Activated T-helper 2 cell treated with anti-CD3 and anti-CD28 coated beads, Interferon-gamma antibody, Interleukin-2, Interleukin-4, amounts not matched to agents 10 μg/mL and 5 μg/mL and 100 μg/mL, durations not matched to agents 14 hours and 24 hours and 36 hours (primary cell): ENCODE results near the gene MCF2L2. TPM values are rescaled to one million over a fixed set of nuclear protein-coding genes. Genes with fewer than 3 reads are reported as not detected.

ENCODE experiments used
- DNase-seq: peaks from one replicate; pipeline ENCODE4 v3.0.0; 2021; ENCODE audit warnings: low spot score
- H3K27ac Mint-ChIP-seq: one replicate; pipeline ENCODE4 v1.8.0; 2021; ENCODE audit warnings: mixed read lengths
- H3K27me3 Mint-ChIP-seq: one replicate; pipeline ENCODE4 v1.8.0; 2021; ENCODE audit warnings: low read depth, mixed read lengths
- H3K36me3 Mint-ChIP-seq: one replicate; pipeline ENCODE4 v1.8.0; 2021; ENCODE audit warnings: low read depth, mixed read lengths
- H3K4me1 Mint-ChIP-seq: one replicate; pipeline ENCODE4 v1.8.0; 2021; ENCODE audit warnings: low read depth, mixed read lengths
- H3K4me3 Mint-ChIP-seq: one replicate; pipeline ENCODE4 v1.8.0; 2021; ENCODE audit warnings: low read depth, mild to moderate bottlenecking, moderate library complexity, mixed read lengths
- H3K9me3 Mint-ChIP-seq: one replicate; pipeline ENCODE4 v1.8.0; 2021; ENCODE audit warnings: mixed read lengths
- intact Hi-C: fragments of 100-400 bp; cut with micrococcal nuclease; formaldehyde crosslinking; loops from one replicate; pipeline ENCODE4 v1.15.1; 2023
- total RNA-seq: library from RNA; stranded (reverse); gene quantifications from 2 replicates; pipeline ENCODE4 v1.2.3, GENCODE V29; 2022

Gene MCF2L2
- total RNA-seq, 1 donor from 2014 or later = 7.5 TPM

DNA sequence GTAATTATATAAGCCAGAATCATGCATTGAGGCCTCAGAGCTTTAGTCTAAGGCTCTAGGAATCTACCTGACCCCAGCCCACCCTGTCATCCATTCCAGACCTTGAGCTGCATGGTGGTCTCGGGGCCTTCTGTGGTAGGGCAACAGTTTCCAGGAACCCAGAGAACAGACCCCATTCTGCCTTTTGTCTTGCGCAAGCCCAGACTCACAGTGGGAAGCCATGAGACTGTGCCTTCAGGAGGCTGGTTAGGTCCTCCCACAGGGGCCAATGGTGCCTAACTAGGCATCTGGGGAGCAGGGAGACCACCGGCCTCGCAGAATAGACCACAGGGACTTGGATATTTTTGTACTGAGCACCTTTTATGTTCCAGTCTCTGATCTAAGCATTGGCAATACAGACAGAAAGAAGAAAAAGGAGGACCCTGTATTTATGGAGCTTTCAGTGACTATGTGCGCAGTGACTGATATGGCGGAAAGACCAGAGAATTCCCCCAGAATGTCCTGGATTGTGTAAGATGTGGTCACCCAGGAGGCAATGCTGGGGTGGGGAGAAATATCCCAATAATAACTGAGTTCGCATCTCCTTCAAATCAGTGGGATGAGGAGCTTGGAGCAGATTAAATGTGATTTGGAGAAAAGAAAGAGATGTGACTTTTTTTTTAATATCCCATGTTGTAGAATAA is 40.1 kb downstream of the MCF2L2 start:
- no peak overlapping the region for H3K27ac Mint-ChIP-seq
- intact Hi-C loops = loop anchor here (5.0 kb wide), 1 partner anchor 379 kb away; no protein-coding TSS in a partner anchor
- no peaks in the 10 kb centered on the region for H3K9me3 Mint-ChIP-seq
- H3K36me3 Mint-ChIP-seq = no peaks in the 10 kb centered on the region
- no peak overlapping the region for H3K4me3 Mint-ChIP-seq
- H3K4me1 Mint-ChIP-seq = peaks cover 12% of the 10 kb centered on the region
- H3K27me3 Mint-ChIP-seq = peaks cover 2% of the 10 kb centered on the region
- no peak for DNase-seq

- Mint-ChIP-seq H3K9me3 (no peaks in the 10 kb centered on the region), H3K4me3 (no peak overlapping the region), H3K36me3 (no peaks in the 10 kb centered on the region), H3K27me3 (peaks cover 2% of the 10 kb centered on the region), H3K4me1 (peaks cover 12% of the 10 kb centered on the region), H3K27ac (no peak overlapping the region)
- intact Hi-C loops = loop anchor here (5.0 kb wide), 1 partner anchor 380 kb away; no protein-coding TSS in a partner anchor
- DNase-seq = no peak
Observed at GRCh38 chr3:183387797-183388196, 40.6 kb downstream of the MCF2L2 start.

DNA sequence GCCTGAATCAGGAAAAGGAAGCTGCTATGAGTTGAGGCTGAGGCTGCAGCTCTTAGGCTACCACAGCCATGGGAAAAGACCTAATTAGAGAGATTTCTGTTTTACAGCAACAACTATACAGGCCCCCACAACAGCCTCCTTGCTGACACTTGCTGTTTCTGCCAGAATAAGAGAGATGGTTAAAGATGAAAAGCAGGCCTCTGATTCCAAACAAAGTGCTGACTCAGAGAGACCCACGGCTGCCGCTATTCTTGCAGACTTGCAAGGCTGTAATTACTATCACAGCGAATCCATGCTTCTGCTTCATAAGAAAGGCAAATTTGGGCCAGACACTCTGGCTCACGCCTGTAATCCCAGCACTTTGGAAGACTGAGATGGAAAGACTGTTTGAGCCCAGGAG is 41.8 kb downstream of the MCF2L2 start:
- H3K27ac Mint-ChIP-seq = no peak overlapping the region

GRCh38 chr3:183385698-183386613 is 42.5 kb downstream of the MCF2L2 start:
- DNase-seq = peak; percentile 33
- Mint-ChIP-seq H3K36me3 (no peaks in the 10 kb centered on the region), H3K27me3 (no peaks in the 10 kb centered on the region), H3K4me3 (no peak overlapping the region), H3K9me3 (no peaks in the 10 kb centered on the region), H3K27ac (no peak overlapping the region), H3K4me1 (peaks cover 21% of the 10 kb centered on the region)
- intact Hi-C loops = loop anchor here (1.0 to 5.0 kb wide), 3 partner anchors 202 to 381 kb away; no protein-coding TSS in a partner anchor

More for the DNA sequence above, 41.8 kb downstream of the MCF2L2 start:
- no peak overlapping the region for H3K4me3 Mint-ChIP-seq
- no peak for DNase-seq
- H3K4me1 Mint-ChIP-seq = peaks cover 15% of the 10 kb centered on the region
- no peaks in the 10 kb centered on the region for H3K9me3 Mint-ChIP-seq
- intact Hi-C loops = loop anchor here (1.0 to 5.0 kb wide), 3 partner anchors 202 to 381 kb away; no protein-coding TSS in a partner anchor
- no peaks in the 10 kb centered on the region for H3K27me3 Mint-ChIP-seq
- H3K36me3 Mint-ChIP-seq = no peaks in the 10 kb centered on the region

DNA sequence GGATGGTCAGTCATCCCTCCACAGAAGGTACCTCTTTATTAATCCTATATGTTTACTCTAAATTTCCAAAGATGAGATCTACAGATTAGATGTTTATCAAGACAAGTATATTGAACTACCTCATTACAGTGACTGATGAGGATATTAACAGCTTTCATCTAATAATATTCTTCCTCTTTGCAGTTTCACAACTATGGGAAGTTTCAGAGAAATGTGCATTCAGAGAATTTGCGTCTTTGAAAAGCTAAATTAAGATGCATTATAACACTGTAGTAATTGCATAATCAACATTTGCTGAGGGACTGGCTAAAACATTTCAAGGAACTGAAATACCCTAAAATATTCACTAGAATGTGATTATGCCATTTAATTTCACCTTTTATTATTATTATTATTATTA is 46.7 kb downstream of the MCF2L2 start:
- Mint-ChIP-seq H3K9me3 (no peaks in the 10 kb centered on the region), H3K4me1 (peaks cover 25% of the 10 kb centered on the region), H3K27me3 (no peaks in the 10 kb centered on the region), H3K36me3 (peaks cover 8% of the 10 kb centered on the region), H3K27ac (no peak overlapping the region), H3K4me3 (no peak overlapping the region)
- DNase-seq = no peak
- intact Hi-C loops = loop anchor here (1.0 kb wide), 4 partner anchors 115 to 259 kb away; no protein-coding TSS in a partner anchor

DNA sequence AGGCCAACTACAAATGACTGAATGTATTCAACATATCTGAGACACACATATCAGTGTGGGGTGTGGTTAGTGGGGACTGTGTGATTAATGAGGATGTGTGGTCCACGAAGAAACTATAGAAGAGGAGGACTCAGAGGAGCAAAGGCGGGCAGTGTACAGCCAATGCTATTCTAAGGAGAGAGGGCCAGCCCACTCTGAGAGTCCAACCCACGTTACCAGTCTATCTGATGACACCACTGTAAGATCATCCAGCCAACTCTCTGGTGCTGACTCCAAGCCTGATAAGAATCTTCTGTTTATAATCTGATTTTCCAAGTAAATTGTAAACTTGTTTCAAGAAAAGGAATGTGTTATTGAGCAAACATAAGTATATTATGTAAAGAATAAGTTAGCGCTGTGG is 47.2 kb downstream of the MCF2L2 start:
- intact Hi-C loops = loop anchor here (1.0 kb wide), 1 partner anchor 115 kb away; no protein-coding TSS in a partner anchor
- H3K4me3 Mint-ChIP-seq = no peak overlapping the region
- H3K4me1 Mint-ChIP-seq = peaks cover 28% of the 10 kb centered on the region
- no peak for DNase-seq
- no peak overlapping the region for H3K27ac Mint-ChIP-seq
- no peaks in the 10 kb centered on the region for H3K9me3 Mint-ChIP-seq
- no peaks in the 10 kb centered on the region for H3K27me3 Mint-ChIP-seq
- peaks cover 8% of the 10 kb centered on the region for H3K36me3 Mint-ChIP-seq

- peaks cover 8% of the 10 kb centered on the region for H3K36me3 Mint-ChIP-seq
- no peak for DNase-seq
- intact Hi-C loops = no loop called here
Observed at GRCh38 chr3:183378951-183379350, 49.5 kb downstream of the MCF2L2 start.

GRCh38 chr3:183378545-183378944 is 49.9 kb downstream of the MCF2L2 start:
- intact Hi-C loops = no loop called here
- H3K27ac Mint-ChIP-seq = no peak overlapping the region
- no peaks in the 10 kb centered on the region for H3K9me3 Mint-ChIP-seq
- peaks cover 8% of the 10 kb centered on the region for H3K36me3 Mint-ChIP-seq
- DNase-seq = no peak
- H3K27me3 Mint-ChIP-seq = no peaks in the 10 kb centered on the region
- no peak overlapping the region for H3K4me3 Mint-ChIP-seq
- H3K4me1 Mint-ChIP-seq = peaks cover 38% of the 10 kb centered on the region

More at GRCh38 chr3:183378951-183379350, 49.5 kb downstream of the MCF2L2 start:
- Mint-ChIP-seq H3K27ac (no peak overlapping the region), H3K27me3 (no peaks in the 10 kb centered on the region), H3K4me3 (no peak overlapping the region), H3K4me1 (peaks cover 38% of the 10 kb centered on the region), H3K9me3 (no peaks in the 10 kb centered on the region)

DNA sequence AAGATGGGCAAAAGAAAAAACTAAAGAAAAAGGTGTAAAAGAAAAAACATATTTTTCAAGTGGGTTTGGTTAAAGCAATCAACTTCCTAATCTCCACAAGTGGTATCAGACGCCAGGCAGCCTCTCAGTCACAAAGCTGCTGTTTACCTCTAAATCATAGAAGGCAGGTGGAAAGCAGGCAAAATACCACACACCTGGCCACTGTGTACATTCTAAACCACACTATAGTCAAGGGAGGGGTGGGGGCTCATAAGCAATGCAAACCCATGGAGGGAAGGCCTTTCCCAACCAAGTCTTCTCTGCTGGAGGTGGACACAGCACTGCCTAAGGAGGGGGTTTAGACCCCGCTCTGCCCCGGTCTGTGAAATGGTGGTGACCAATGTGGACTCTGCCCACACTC is 50.4 kb downstream of the MCF2L2 start:
- DNase-seq = no peak
- Mint-ChIP-seq H3K4me3 (no peak overlapping the region), H3K36me3 (peaks cover 8% of the 10 kb centered on the region), H3K27me3 (no peaks in the 10 kb centered on the region), H3K9me3 (no peaks in the 10 kb centered on the region), H3K27ac (peak overlapping the region; percentile 31), H3K4me1 (peaks cover 38% of the 10 kb centered on the region)
- intact Hi-C loops = no loop called here

DNA sequence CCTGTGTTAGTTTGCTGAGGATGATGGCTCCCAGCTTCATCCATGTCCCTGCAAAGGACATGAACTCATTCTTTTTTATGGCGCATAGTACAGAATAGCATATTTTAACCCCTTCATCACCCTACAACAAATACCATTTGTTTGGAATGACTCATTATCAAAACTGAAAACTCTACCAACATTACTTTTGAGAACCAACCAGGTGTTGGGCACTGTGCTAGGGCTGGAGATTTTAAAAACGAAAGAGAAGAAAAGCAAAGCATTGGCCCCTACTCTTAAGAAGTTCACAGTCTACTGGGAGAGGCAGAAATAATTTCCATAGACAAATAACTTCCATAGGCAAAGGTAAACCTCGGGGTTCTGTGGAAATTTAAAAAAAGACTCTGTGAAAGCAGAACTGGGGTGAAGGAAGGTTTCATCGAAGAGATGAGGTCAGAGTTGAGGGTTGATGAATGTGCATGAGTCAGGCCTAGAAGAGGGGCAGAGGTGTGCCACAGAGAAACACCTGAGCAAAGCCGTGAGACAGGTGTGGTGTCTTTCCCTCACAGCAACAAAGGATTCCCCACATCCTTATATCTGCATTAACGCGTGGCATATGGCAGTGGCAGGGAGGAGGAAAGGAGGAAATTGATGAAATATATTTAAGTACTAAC is 51.0 kb downstream of the MCF2L2 start:
- intact Hi-C loops = loop anchor here (2.0 kb wide), 2 partner anchors 71 to 91 kb away; no protein-coding TSS in a partner anchor
- H3K4me1 Mint-ChIP-seq = peaks cover 38% of the 10 kb centered on the region
- no peak for DNase-seq
- peaks cover 8% of the 10 kb centered on the region for H3K36me3 Mint-ChIP-seq
- H3K4me3 Mint-ChIP-seq = no peak overlapping the region
- H3K27ac Mint-ChIP-seq = peak overlapping the region; percentile 25
- no peaks in the 10 kb centered on the region for H3K27me3 Mint-ChIP-seq
- no peaks in the 10 kb centered on the region for H3K9me3 Mint-ChIP-seq

DNA sequence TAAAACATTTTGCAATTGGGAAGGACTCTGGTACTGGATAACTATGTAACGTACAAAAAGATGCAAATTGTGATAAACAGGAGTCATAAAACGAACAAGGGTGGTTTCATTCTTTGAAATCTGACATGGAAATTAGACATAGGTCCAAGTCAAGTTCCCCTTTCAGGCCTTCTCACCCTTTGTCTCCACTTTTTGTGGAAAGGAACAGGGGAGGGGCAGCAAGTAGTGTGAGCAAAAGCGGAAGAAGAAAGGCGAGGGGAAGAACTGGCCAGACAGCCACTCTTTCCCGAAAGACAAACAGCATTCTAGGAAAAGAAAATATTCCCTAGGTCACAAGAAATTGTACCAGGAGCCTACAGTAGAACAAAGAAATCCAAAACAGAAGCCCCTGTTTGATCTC is 52.6 kb downstream of the MCF2L2 start:
- intact Hi-C loops = loop anchor here (2.0 kb wide), 2 partner anchors 69 to 89 kb away; no protein-coding TSS in a partner anchor
- H3K4me3 Mint-ChIP-seq = no peak overlapping the region
- H3K36me3 Mint-ChIP-seq = peaks cover 8% of the 10 kb centered on the region
- no peaks in the 10 kb centered on the region for H3K9me3 Mint-ChIP-seq
- DNase-seq = no peak
- no peaks in the 10 kb centered on the region for H3K27me3 Mint-ChIP-seq
- H3K4me1 Mint-ChIP-seq = peaks cover 34% of the 10 kb centered on the region
- H3K27ac Mint-ChIP-seq = no peak overlapping the region

- peaks cover 36% of the 10 kb centered on the region for H3K4me1 Mint-ChIP-seq
- H3K4me3 Mint-ChIP-seq = no peak overlapping the region
- intact Hi-C loops = no loop called here
Observed at GRCh38 chr3:183375337-183375736, 53.1 kb downstream of the MCF2L2 start.

More at GRCh38 chr3:183375337-183375736, 53.1 kb downstream of the MCF2L2 start:
- Mint-ChIP-seq H3K27ac (no peak overlapping the region), H3K36me3 (peaks cover 8% of the 10 kb centered on the region), H3K9me3 (no peaks in the 10 kb centered on the region), H3K27me3 (no peaks in the 10 kb centered on the region)
- DNase-seq = no peak
